ENCODE data around the gene TRIP10. TPM values are rescaled to one million over a fixed set of nuclear protein-coding genes. Genes with fewer than 3 reads are reported as not detected.

TRIP10 gene
- polyA plus RNA-seq, 3 donors: 1.5 to 2.4 (median 1.9) TPM

DNA sequence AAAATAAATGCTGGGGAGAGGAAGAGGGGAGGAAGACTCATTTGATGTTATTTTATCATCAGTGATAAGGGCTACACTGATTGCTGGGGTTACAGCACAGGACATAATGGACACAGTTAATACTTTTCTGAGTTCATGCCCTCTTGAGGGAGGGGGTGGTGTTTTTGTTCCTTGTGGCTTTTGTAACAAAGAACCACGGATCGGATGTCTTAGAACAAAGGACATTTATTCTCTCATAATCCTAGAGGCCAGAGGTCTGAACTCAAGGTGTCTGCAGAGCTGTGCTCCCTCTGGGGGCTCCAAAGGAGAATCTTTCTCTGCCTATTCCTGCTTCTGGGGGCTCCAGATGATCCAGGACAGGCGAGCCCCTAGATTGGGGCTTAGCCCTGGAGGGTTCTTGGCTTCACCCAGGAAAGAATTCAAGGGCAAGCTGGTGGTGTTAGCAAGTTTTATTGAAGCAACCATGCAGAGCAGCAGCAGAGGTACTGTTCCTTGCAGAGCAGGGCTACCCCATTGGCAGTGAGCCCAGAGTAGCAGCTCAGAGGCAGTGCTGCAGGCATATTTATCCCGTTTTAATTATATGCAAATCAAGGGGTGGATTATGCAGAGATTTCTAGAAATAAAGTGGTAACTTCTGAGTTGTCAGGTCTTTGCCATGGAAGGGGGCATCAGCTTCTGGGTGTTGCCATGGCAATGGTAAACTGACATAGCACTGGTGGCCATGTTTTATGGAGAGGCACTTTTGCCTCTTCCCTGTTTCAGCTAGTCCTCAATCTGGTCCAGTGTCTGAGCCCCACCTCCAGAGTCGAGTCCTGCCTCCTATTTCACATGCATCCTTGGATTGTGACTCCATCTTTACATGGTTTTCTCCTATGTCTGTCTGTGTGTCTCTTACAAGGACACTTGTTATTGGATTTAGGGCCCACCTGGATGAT is 51.0 kb downstream of the TRIP10 start:
- H3K4me3 ChIP-seq (replicated peaks in 1 of 3; ENCODE audit: low read depth in 2 of 3, low read length in 3 of 3): no peak overlapping the region
- H3K4me3 Mint-ChIP-seq: no peak overlapping the region
- TF ChIP-seq, protein P1, sequence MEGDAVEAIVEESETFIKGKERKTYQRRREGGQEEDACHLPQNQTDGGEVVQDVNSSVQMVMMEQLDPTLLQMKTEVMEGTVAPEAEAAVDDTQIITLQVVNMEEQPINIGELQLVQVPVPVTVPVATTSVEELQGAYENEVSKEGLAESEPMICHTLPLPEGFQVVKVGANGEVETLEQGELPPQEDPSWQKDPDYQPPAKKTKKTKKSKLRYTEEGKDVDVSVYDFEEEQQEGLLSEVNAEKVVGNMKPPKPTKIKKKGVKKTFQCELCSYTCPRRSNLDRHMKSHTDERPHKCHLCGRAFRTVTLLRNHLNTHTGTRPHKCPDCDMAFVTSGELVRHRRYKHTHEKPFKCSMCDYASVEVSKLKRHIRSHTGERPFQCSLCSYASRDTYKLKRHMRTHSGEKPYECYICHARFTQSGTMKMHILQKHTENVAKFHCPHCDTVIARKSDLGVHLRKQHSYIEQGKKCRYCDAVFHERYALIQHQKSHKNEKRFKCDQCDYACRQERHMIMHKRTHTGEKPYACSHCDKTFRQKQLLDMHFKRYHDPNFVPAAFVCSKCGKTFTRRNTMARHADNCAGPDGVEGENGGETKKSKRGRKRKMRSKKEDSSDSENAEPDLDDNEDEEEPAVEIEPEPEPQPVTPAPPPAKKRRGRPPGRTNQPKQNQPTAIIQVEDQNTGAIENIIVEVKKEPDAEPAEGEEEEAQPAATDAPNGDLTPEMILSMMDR (IDR thresholded peaks at IDR 0.05): no peak
- H3K36me3 Mint-ChIP-seq: peaks cover 52 to 76% of the 10 kb centered on the region in 2 donors
- H3K4me1 ChIP-seq (ENCODE audit: control insufficient read depth in 1 of 2, insufficient read depth in 2 of 2, low read length in 2 of 2): peaks cover 0 to under 1% of the 10 kb centered on the region in 2 donors
- peaks cover 4 to 11% (median 7%) of the 10 kb centered on the region in 7 donors for H3K9me3 Mint-ChIP-seq
- H3K4me1 Mint-ChIP-seq: peaks cover 24% of the 10 kb centered on the region
- DNase-seq: no peak
- 77% methylated on average over 4 of the region's 5 CpGs for WGBS (ENCODE audit: insufficient coverage)
- H3K27ac ChIP-seq (ENCODE audit: low read depth in 1 of 2, low read length in 2 of 2): peak overlapping the region in 1 of 2 donors; percentile 38
- peaks cover 37 to 84% of the 10 kb centered on the region in 2 donors for H3K36me3 ChIP-seq (replicated peaks in 1 of 2; ENCODE audit: control insufficient read depth in 1 of 2, insufficient read depth in 2 of 2, low read length in 2 of 2)
- H4K20me1 ChIP-seq (ENCODE audit: insufficient read depth, low read length): peaks cover 99% of the 10 kb centered on the region
- H3K27me3 ChIP-seq (ENCODE audit: control insufficient read depth in 2 of 2, insufficient read depth in 2 of 2, low read length in 2 of 2): no peaks in the 10 kb centered on the region
- peak overlapping the region in 4 of 7 donors; percentile 30 to 81 (median 68) for H3K27ac Mint-ChIP-seq
- H3K9me3 ChIP-seq (replicated peaks in 1 of 2; ENCODE audit: control insufficient read depth in 1 of 2, insufficient read depth in 1 of 2, low read length in 2 of 2): peaks cover 8 to 9% of the 10 kb centered on the region in 2 donors
- H3K9ac ChIP-seq (ENCODE audit: insufficient read depth, low read length, poor library complexity, severe bottlenecking): no peak overlapping the region
- peaks cover 99% of the 10 kb centered on the region for H3K79me2 ChIP-seq (ENCODE audit: insufficient read depth, low read length)
- H3K27me3 Mint-ChIP-seq (ENCODE audit: low read depth in 3 of 3): peaks cover 0 to 2% (median 0%) of the 10 kb centered on the region in 3 donors
- H2AFZ ChIP-seq (ENCODE audit: insufficient read depth, low read depth, low read length, poor library complexity, severe bottlenecking): no peak overlapping the region
- intact Hi-C loops (cut with micrococcal nuclease): no loop called here
- no peak overlapping the region for H3K4me2 ChIP-seq (replicated peaks; ENCODE audit: extremely low read depth, low read length, poor library complexity, severe bottlenecking)

DNA sequence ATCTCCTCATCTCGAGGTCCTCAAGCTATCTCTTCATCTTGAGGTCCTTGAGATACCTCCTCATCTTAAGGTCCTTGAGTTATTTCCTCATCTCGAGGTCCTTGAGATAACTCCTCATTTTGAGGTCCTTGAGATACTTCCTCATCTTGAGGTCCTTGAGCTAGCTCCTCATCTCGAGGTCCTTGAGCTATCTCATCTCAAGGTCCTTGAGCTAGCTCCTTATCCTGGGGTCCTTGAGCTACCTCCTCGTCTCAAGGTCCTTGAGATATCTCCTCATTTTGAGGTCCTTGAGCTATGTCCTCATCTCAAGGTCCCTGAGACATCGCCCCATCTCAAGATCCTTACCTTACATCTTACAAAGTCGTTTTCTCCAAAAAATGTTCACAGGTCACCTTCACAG is 51.8 kb downstream of the TRIP10 start:
- H3K4me2 ChIP-seq (replicated peaks; ENCODE audit: extremely low read depth, low read length, poor library complexity, severe bottlenecking): no peak overlapping the region
- 79% methylated on average over 6 of the region's 6 CpGs for WGBS (ENCODE audit: insufficient coverage)
- Mint-ChIP-seq H3K27ac (peak overlapping the region in 4 of 7 donors; percentile 14 to 89 (median 60)), H3K4me3 (no peak overlapping the region), H3K27me3 (ENCODE audit: low read depth in 3 of 3) (peaks cover 0 to 2% (median 0%) of the 10 kb centered on the region in 3 donors), H3K4me1 (peaks cover 30% of the 10 kb centered on the region), H3K9me3 (peaks cover 4 to 11% (median 7%) of the 10 kb centered on the region in 7 donors), H3K36me3 (peaks cover 49 to 78% of the 10 kb centered on the region in 2 donors)
- H3K27me3 ChIP-seq (ENCODE audit: control insufficient read depth in 2 of 2, insufficient read depth in 2 of 2, low read length in 2 of 2): no peaks in the 10 kb centered on the region
- TF ChIP-seq, protein P1 (IDR thresholded peaks at IDR 0.05): no peak
- peaks cover 4 to 8% of the 10 kb centered on the region in 2 donors for H3K4me1 ChIP-seq (ENCODE audit: control insufficient read depth in 1 of 2, insufficient read depth in 2 of 2, low read length in 2 of 2)
- intact Hi-C loops (cut with micrococcal nuclease): no loop called here
- no peak overlapping the region for H2AFZ ChIP-seq (ENCODE audit: insufficient read depth, low read depth, low read length, poor library complexity, severe bottlenecking)
- peaks cover 32 to 76% of the 10 kb centered on the region in 2 donors for H3K36me3 ChIP-seq (replicated peaks in 1 of 2; ENCODE audit: control insufficient read depth in 1 of 2, insufficient read depth in 2 of 2, low read length in 2 of 2)
- peaks cover 99% of the 10 kb centered on the region for H4K20me1 ChIP-seq (ENCODE audit: insufficient read depth, low read length)
- no peak overlapping the region for H3K4me3 ChIP-seq (replicated peaks in 1 of 3; ENCODE audit: low read depth in 2 of 3, low read length in 3 of 3)
- H3K27ac ChIP-seq (ENCODE audit: low read depth in 1 of 2, low read length in 2 of 2): peak overlapping the region in 1 of 2 donors; percentile 38
- H3K9ac ChIP-seq (ENCODE audit: insufficient read depth, low read length, poor library complexity, severe bottlenecking): no peak overlapping the region
- DNase-seq: no peak
- peaks cover 99% of the 10 kb centered on the region for H3K79me2 ChIP-seq (ENCODE audit: insufficient read depth, low read length)
- H3K9me3 ChIP-seq (replicated peaks in 1 of 2; ENCODE audit: control insufficient read depth in 1 of 2, insufficient read depth in 1 of 2, low read length in 2 of 2): peaks cover 8 to 9% of the 10 kb centered on the region in 2 donors
